NK-92 treated with Interleukin-12 subunit alpha and Interleukin-12 subunit beta, amount 100 ng/mL, for 24 hours (cell line): Measurements from ENCODE around the gene FIGNL2.

Source experiments
- DNase-seq: peaks from one replicate; lab custom pipeline; 2025; lab: John Stamatoyannopoulos, UW

FIGNL2 gene

DNA sequence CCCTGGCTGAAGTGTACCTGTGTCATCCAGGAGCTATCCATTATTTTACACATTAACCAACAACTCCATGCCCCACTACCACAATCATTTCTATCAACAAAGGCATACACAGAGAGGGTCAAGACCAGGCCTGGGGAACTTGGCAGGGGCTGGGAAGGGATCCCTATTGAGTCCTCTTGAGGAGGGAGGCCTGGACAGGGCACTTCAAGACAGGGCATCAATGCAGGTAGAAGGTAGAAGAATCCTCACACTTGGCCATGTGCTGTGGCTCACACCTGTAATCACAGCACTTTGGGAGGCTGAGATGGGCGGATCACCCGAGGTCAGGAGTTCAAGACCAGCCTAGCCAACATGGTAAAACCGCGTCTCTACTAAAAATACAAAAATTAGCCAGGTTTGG, 26.0 kb upstream of the FIGNL2 start:
- no peak for DNase-seq

DNA sequence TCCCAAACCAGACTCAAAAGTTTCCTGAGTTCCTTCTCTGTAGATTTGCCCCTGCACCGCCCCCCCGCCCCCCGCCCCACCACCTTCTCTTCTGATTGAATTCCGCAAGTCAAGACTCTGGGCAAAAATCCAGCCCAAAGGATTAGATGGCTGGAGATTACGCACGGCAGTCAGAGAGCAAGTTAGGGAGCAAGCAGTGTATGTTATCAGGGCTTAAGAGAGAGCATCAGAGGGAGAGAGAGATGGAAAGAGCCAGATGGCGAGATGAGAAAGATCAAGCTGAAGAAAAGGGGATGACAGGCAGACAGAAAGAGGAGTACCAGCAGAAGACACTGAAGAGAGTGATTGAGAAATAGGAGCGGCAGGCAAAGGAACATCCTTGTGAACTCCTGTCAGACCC, 25.5 kb upstream of the FIGNL2 start:
- no peak for DNase-seq

DNA sequence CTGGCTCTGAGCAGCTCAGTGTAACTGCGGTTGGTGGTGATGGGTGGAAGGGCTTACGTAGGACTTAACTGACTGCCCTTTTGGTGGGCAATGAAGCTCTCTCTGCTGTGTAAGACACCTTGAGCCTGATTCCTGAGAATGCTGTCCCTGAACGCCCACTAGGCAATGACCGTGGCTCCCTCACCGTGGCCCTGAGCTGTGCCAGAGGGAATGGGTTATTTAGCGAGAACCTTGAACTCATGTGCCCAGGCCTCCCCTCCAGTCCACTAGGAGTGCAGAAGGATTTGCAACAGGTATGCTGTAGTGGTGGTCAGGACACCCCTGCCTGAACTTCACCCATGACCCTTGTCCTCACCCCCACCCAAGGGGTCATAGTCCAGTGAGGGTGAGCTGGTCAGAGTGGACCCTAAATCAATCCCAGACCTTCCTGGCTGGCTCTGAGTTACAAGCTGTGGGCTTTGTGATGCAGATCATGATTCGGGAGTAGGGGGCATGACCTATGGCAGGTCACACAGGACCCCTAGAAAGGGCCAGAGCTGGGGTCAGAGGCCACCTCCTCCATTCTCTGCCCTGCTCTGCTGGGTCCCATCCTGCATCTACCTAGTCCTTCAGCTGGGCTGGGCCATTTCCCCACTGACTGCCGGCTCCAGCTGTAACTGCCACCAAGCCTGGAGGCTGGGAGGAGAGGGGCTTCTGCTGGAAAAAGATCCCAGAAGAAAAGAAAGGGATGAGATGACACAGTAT, 24.9 kb upstream of the FIGNL2 start:
- DNase-seq, result no peak

DNA sequence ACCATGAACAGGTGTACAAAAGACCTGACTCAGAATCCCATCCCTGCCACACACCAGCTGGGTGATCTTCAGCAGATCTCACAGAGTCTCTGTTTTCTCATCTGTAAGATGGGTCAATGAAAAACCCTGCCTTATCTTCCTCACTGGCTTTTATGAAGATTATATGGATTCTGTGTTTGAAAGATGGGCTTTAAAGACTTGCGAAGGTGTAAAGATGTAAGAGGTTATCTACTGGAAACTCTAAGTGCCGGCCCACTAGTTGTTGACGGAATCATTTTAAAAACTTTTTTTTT, 24.1 kb upstream of the FIGNL2 start:
- DNase-seq, result no peak

DNA sequence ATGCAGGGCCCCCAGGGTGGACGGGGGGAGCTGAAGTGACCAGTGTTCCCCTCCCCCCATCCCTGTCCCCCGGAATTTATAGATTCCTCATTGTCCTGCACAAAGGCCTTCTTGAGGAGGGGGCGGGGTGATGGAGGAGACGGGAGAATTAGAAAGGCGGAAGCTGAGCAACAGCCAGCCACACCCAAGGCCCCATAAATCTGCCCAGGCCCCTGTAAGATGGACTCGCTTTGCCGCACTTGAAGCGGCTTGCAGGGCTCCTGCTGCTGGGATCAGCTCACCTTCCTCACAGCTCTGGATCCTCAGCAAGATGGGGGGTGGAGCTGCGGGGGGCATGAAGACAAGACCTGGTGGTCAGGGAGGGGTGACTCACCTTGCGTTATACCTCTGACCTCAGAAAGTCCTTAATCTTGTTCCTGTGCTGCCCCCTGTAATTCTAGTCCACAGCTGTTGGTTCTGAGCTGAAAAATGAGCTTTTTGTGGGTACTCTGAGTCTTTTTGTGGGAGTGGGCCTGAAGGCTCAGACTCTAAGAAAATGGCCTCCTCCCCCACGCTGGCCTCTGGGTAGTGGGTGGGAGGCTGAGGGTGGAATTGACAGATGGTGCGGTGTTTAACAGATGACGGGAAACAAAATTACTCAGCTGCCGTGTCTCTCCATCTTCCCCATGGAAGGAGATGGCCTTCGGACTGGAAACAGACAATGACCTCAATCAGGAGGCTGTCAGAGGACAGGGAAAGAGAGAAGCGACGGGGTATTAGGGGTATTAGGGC, 23.6 kb upstream of the FIGNL2 start:
- no peak for DNase-seq

DNA sequence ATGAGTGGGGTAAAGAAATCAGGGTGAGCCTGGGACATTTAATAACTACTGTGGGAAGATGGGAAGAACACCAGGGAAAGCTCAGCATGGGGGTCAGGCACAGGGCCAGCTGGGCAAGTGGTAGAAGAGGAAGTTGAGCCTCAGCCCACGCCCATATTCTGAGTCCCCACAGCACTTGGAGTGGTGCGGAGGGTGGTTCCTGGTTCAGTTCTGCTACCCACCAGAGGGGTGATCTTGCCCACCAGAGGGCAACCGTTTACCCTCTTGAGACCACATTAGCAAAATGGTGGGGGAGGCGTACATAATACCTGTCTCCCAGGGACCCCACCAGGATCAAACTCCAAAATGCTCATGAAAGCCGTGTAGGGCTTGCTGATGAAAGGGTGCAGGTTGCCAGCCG, 22.6 kb upstream of the FIGNL2 start:
- DNase-seq, result no peak

DNA sequence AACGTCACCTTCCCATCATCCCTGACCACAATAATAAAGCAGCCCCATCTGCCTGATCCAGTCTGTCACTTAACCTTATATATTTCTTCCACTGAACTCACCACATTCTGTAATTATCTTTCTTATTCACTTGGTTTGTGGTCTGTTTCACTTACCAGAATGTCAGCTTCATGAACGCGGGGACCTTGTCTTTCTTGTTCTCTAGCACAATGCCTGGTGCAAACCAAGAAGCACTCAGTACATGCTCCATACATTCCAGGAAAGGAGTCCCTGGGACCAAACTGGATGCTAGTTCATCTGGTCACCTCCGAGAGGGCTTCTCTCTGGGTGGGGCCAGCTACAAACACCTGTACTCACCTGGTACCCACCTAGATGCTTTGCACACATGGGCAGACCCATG, 22.0 kb upstream of the FIGNL2 start:
- no peak for DNase-seq

DNA sequence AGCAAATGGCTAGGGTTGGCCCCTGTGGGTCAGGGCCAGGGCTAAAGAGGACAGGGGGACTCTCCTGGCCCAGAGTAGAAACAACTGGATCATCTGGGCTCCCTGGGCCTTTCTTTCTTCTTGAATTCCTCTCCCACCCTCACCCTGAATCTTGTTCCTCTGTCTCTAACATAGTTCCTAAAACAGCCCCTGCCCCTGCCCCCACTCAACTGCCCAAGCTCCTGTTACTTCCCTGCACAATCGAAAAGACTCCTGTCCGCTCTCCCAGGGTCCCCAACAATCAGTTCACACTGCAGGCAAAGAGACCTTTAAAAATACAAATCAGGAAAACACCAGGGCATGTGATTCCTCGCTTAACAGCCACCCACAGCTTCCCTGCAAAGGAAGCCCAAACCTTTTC, 21.4 kb upstream of the FIGNL2 start:
- no peak for DNase-seq

DNA sequence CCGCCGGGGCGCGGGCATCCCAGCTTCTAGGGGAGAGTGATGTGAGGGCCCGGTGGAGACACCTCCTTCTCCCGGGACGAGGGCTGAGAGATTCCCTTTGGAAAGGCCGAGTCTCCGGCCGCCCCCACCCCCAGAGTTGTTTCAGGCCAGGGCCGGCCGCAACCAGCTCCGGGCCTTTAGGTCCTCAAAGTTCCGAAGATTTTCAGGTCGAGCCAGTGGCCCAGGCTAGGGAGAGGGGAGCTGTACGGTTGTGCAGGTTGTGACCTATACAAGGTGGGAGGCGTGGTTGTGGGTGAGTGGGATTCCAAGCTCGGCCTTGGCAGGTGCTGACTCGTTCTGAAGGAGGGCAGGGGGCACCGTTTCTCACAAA, 21.0 kb upstream of the FIGNL2 start:
- no peak for DNase-seq

DNA sequence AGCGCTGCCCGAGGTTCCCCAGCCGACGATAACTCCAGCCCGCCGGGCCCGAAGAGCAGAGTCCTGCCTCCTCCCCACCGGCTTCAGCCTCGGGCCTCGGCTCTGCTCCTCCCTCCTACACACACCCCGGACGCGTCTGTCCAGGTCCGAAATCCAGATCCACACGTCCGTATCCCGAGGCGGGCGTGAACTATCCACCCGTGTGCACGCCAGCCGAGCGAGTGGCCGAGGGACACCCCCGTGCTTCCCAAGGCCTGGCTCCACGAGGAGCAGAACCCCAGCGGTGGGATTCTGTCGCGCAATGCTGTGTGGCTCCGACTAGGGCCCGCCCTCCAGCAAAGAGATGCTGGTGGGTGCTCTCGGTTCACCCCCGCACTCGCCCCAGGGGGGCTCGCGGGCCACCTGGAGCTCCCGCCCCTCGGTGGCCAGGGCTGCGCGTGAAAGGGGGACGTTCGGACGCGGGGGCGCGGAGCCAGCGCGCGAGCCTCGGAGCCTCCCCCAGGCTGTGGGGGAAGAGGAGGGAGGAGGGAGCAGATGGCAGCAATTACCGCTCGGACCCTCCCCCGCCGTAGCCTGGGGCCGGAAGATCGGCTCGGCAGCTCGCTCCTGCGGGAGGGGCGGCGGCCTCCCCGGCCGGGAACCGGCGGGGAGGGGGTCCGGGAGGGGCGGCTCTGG, 20.4 kb upstream of the FIGNL2 start:
- no peak for DNase-seq

DNA sequence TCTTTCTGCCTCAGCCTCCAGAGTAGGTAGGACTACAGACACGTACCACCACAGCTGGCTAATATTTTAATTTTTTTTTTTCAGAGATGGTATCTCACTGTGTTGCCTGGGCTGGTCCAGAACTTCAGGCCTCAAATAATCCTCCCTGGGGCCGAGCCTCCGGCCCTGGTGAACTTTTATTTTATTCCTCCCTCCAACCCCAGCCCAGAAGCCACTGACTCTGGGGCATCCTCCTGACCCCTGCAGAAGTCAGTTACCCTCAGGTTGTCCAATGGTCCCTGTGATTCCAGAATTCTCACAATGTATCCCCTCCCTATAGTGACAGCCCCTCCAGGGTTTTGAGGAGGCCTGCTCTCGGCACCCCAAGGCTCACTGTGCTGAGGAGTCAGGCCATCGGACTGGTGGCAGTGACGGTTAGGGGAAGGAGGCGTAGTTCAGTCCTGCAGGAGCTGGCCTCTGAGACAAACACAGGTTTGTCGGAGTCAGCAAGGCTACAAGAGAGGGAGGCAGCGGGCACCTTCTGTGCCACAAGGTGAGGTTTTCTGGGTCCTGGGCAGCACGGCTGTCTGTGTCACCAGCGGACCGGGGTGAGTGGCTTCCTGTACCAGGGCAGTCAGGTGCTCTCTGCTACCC, 19.4 kb upstream of the FIGNL2 start:
- no peak for DNase-seq

DNA sequence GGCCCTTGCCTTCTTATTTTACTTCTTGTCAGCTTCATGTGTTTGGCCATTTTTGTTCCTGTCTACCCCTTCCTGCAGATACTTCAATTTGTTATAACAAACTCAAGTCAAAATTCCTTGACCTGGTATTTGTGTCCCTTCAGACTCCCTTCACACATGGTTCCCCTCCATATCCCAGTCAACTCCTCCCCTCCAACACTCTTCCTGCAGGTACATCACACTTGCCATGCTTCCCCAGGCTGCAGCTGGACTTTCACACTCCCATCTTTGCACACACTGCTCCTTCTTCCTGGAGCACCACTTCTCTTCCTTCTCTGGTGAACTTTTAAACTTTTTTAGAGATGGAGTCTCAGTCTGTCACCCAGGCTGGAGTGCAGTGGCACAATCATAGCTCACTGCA, 18.9 kb upstream of the FIGNL2 start:
- no peak for DNase-seq

DNA sequence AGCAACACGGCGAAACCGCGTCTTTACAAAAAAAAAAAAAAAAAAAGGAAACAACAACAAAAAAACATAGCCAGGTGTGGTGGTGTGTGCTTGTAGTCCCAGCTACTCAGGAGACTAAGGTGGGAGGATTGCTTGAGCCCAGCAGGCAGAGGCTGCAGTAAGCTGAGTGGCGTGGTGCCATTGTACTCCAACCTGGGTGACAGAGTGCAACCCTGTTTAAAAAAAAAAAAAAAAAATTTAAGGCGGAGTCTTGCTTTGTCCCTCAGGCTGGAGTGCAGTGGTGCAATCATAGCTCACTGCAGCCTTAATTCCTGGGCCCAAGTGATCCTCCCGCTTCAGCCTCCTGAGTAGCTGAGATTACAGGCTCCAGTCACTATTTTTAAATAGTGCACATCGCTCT, 18.2 kb upstream of the FIGNL2 start:
- DNase-seq, result no peak

DNA sequence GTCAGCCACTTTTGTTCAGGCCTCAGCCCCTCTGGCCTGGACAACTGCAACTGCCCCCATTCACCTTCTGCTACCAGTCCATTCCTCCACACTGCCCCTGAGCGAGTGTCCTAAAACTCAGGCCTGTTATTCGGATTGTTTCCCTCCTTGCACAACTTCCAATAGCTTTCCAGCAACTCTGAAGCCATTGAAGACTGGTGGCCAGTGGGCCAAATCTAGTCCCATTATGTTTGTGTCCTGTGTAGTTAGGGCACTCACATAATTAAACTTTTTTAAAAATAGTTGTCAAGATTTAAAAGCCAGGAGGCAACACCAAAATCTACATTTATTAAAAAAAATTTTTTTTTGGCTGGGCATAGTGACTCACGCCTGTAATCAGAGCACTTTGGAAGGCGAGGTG, 17.8 kb upstream of the FIGNL2 start:
- DNase-seq, result no peak

DNA sequence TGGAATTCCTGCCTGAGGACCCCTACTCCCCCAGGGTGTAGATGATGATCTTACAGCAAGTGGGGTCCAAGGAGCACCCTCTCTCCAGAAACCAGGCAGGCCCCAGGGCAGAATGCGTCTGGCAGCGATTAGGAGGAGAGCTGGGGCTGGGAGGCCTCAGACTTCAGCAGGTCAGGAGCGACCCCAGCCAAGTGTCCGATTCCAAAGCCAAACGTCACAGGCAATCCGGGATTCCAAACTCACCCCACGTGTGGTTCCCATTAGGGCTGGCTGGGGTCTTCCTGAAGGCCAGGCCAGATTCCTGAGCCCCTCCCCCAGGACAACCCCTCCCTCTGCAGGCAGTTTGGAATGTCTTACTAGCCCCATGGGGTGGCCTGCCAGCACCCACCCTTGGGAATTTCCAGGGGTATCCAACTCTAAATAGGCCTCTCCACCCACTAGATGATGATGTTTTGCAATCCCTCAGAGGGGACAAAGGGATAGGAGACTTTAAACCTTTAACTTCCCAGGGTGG, 17.3 kb upstream of the FIGNL2 start:
- DNase-seq, result no peak

DNA sequence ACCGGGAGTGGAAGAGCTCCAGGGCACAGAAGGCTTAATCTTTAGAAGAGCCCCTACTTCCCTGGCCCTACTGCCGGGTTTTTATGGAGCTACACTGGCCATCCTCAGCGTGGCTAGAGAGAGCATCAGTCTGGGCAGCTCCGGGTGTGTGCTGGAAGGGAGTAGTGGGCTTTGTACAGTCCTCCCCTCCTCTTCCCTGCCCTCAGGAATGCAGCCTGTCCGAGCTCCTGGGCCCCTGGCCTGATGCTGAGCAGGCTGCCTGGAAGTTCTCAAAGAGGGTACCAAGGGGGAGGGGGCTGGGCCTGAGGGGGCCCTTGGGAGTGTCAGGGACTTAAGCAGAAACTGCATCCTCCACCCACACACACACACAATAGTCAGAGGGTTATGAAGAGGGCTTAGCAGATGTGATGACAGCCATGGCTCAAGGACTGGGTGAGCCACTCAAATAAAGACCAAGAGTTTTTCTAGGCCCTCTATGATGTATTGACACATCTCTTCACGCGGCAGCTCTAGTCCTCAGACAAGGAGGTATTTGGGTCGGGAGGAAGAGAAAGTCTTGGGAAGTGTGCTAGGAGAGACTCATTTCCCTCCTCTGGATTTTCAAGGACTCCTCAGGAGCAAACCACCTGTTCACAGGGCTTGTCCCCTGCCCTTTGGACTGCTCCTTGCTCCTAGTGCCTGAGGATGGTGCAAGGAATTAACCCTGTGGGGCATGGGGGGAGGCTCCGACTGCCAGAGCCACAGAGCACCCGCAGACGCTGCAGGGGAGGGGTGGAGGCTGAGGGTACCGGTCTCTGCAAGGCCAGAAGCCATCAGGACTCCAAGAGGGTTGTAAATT, 16.5 kb upstream of the FIGNL2 start:
- DNase-seq, result no peak

DNA sequence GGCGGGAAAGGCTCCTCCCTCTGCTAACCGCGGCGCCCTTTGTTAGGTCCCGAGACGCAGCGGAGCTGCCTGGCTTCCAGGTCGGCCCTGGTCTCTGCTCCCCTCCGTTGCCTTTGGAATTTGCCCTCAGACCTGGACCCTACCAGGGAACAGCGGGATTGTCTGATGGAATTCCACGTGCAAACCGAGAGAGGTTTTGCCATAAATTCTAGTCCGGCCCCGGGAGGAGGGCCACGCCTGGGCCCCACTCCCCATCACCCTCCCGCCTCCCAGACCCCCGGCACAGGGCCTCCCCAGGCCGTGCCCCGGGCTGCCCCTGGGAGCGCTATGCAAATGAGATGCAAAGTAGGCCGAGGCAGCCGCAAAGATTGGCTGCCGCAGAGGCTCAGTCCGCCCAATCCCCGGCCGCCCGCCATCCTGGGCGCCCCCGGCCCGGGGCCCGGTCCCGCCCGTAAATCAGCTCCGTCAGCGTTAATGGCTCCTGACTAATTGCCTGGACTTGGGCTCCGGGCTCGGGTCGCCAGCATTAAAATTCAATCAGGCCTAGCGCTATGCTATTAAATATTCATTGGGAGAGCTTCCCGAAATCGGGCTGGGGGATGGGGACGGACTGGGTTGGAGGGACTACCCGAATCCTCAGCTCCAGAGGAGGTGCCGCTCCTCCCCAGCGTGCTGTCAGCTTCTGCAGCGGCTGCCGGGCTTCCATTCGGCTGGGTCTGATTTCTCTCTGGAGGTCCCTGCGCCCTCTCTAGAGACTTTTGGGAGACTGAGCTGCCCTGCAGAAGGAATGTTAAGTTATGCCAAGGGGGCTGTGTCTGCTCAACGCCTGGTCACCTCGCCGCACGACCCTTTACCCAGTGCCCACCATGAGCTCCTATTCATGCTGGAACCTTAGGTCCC, 15.7 kb upstream of the FIGNL2 start:
- no peak for DNase-seq

DNA sequence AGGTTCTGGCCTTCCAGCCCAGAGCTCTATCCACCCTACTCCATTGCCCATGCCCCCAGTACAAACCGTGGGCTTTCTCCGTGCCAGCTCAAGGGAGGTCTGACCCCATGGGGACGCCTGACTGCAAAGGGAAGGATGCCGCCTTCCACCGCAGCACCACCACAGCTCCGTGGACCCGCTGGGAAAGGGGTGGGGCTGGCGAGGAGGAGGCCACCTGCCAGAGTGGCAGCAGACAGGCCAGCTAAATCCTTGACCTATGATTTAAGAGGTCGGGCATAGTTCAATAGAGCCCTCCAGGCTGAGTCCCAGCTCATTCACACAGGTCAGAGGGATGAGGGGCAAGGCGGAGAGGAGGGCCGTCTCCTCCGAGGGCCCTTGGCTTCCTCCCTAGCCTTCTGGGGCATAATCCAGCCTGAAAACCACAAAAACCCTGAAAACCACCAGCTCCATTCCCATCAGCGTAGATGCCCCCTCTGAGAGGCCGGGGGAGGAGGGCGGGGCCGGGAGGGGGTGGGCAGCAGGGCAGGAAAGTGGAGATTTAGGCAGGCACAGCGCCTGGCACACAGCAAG, 14.9 kb upstream of the FIGNL2 start:
- no peak for DNase-seq

DNA sequence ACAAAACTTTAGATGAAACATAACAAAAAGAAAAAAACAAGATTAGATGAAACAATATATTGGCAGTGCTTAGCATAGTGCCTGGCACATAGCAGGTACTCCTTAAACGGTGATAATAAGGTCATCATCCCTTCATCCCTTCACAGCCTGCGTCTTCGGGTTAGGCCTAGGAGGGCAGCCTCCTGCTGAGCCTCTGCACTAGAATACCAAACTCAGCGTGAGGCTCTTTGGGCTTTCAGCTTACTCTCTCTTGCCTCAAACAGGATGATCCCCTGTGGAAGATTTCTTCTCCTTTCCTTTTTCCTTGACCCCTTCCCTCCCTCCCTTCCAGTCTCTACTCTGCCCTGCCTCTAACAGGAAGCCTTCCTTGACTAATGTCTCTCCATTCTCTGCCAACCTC, 14.4 kb upstream of the FIGNL2 start:
- no peak for DNase-seq

DNA sequence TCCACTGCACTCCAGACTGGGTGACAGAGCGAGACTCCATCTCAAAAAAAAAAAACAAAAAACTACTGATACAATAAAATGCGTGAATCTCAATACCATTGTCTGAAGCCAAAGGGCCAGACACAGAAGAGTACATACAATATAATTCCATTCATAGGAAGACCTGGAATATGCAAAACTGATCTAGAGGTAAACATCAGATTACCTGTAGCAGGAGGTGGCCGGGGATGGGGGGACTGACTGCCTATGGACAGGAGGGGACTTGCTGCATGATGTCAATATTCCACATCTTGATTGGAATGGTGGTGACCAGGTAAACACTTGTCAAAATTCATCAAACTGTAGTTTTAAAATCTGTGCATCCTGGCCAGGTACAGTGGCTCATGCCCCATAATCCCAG, 12.5 kb upstream of the FIGNL2 start:
- no peak for DNase-seq
